Trophoblast cell (in vitro differentiated cells and primary cell): ENCODE results near the gene KCNJ6.

Source experiments
- DNase-seq, 2 donors: peaks; one replicate each; pipeline ENCODE4 v3.0.0-alpha.2; 2016
- H2AFZ ChIP-seq: 2 replicates; pipeline ENCODE4 v1.6.1; 2013; ENCODE audit warnings: low read length, moderate library complexity, mild to moderate bottlenecking; ENCODE audit not compliant: insufficient read depth, poor library complexity
- H2AK5ac ChIP-seq: 2 replicates; pipeline ENCODE4 v1.6.1; 2013; ENCODE audit warnings: mild to moderate bottlenecking, low read length
- H2BK120ac ChIP-seq: 2 replicates; pipeline ENCODE4 v1.6.1; 2013; ENCODE audit warnings: low read length, mild to moderate bottlenecking, moderate library complexity; ENCODE audit not compliant: insufficient read depth, poor library complexity
- H2BK12ac ChIP-seq: 2 replicates; pipeline ENCODE4 v1.6.1; 2013; ENCODE audit warnings: mild to moderate bottlenecking, low read length, moderate library complexity
- H2BK5ac ChIP-seq: 2 replicates; pipeline ENCODE4 v1.6.1; 2013; ENCODE audit warnings: low read length, low read depth, moderate library complexity, mild to moderate bottlenecking; ENCODE audit not compliant: poor library complexity
- H3K14ac ChIP-seq: 2 replicates; pipeline ENCODE4 v1.6.1; 2013; ENCODE audit warnings: mild to moderate bottlenecking, low read length
- H3K18ac ChIP-seq: 2 replicates; pipeline ENCODE4 v1.6.1; 2013; ENCODE audit warnings: mild to moderate bottlenecking, low read length
- H3K23ac ChIP-seq: 2 replicates; pipeline ENCODE4 v1.6.1; 2013; ENCODE audit warnings: low read length
- H3K27ac ChIP-seq: 2 replicates; pipeline ENCODE4 v1.5.1; 2013; ENCODE audit warnings: low read depth, mild to moderate bottlenecking, inconsistent platforms, low read length, moderate library complexity
- H3K27me3 ChIP-seq: 2 replicates; pipeline ENCODE4 v1.6.1; 2013; ENCODE audit warnings: inconsistent platforms, mild to moderate bottlenecking, low read length, moderate library complexity; ENCODE audit not compliant: insufficient read depth
- H3K36me3 ChIP-seq, 2 experiments: 1 replicate in 1 of 2; 2 replicates in 1 of 2; pipeline ENCODE4 v1.6.1; 2013; ENCODE audit warnings: low read length in 2 of 2, mild to moderate bottlenecking in 2 of 2, moderate library complexity in 1 of 2; ENCODE audit not compliant: insufficient read depth in 2 of 2, control insufficient read depth in 1 of 2
- H3K4ac ChIP-seq: 2 replicates; pipeline ENCODE4 v1.6.1; 2013; ENCODE audit warnings: low read depth, mild to moderate bottlenecking, low read length, moderate library complexity
- H3K4me1 ChIP-seq, 2 experiments: 1 replicate in 1 of 2; 2 replicates in 1 of 2; pipeline ENCODE4 v1.6.1; 2013; ENCODE audit warnings: low read length in 2 of 2, mild to moderate bottlenecking in 2 of 2, moderate library complexity in 1 of 2; ENCODE audit not compliant: insufficient read depth in 2 of 2, control insufficient read depth in 1 of 2
- H3K4me2 ChIP-seq: 2 replicates; pipeline ENCODE4 v1.6.1; 2013; ENCODE audit warnings: inconsistent platforms, mild to moderate bottlenecking, low read length, moderate library complexity
- H3K4me3 ChIP-seq: 2 replicates; pipeline ENCODE4 v1.5.1; 2013; ENCODE audit warnings: mild to moderate bottlenecking, low read depth, low read length, inconsistent platforms
- H3K79me1 ChIP-seq: one replicate; pipeline ENCODE4 v1.6.1; 2013; ENCODE audit warnings: low read length
- H3K79me2 ChIP-seq: 2 replicates; pipeline ENCODE4 v1.6.1; 2013; ENCODE audit warnings: low read length, mild to moderate bottlenecking; ENCODE audit not compliant: control insufficient read depth, insufficient read depth, poor library complexity
- H3K9ac ChIP-seq: 2 replicates; pipeline ENCODE4 v1.6.1; 2013; ENCODE audit warnings: mild to moderate bottlenecking, low read length
- H3K9me3 ChIP-seq: 2 replicates; pipeline ENCODE4 v1.6.1; 2013; ENCODE audit warnings: low read depth, mild to moderate bottlenecking, control low read depth, inconsistent platforms, low read length; ENCODE audit not compliant: insufficient read depth
- H4K12ac ChIP-seq: 2 replicates; pipeline ENCODE4 v1.6.1; 2013; ENCODE audit warnings: low read depth, mild to moderate bottlenecking, low read length, moderate library complexity
- H4K8ac ChIP-seq: 2 replicates; pipeline ENCODE4 v1.6.1; 2013; ENCODE audit warnings: low read depth, mild to moderate bottlenecking, low read length, moderate library complexity
- H4K91ac ChIP-seq: one replicate; pipeline ENCODE4 v1.6.1; 2013; ENCODE audit warnings: low read depth, mild to moderate bottlenecking, low read length, moderate library complexity
- WGBS: extraction: QIAGEN DNeasy Blood & Tissue Kit; methylation state at CpG from one replicate; pipeline ENCODE4 v1.1.7; 2013; ENCODE audit warnings: missing lambda C conversion rate; ENCODE audit not compliant: insufficient read length, insufficient coverage; ENCODE audit errors: extremely low coverage; 5-methylcytosine and 5-hydroxymethylcytosine counted together

KCNJ6 gene

GRCh38 chr21:37711836-37712568, 204.3 kb downstream of the KCNJ6 start:
- Histone ChIP-seq H3K4me3 (no peak overlapping the region), H4K12ac (no peak overlapping the region)

GRCh38 chr21:37711286-37711829, 204.9 kb downstream of the KCNJ6 start:
- no peaks in the 10 kb centered on the region for H3K79me1 ChIP-seq
- no peak overlapping the region for H4K91ac ChIP-seq
- no CpG with 5 or more reads among the region's 9 CpGs for WGBS

More at GRCh38 chr21:37711836-37712568, 204.3 kb downstream of the KCNJ6 start:
- Histone ChIP-seq H3K4me2 (no peak overlapping the region), H2AK5ac (no peak overlapping the region), H3K27ac (no peak overlapping the region), H3K79me2 (no peaks in the 10 kb centered on the region), H2BK5ac (no peak overlapping the region), H3K14ac (no peak overlapping the region), H2AFZ (no peak overlapping the region), H2BK120ac (no peak overlapping the region), H4K91ac (no peak overlapping the region), H3K18ac (no peak overlapping the region), H3K4ac (no peak overlapping the region), H3K27me3 (no peaks in the 10 kb centered on the region), H3K4me1 (no peaks in the 10 kb centered on the region), H3K36me3 (no peaks in the 10 kb centered on the region), H3K79me1 (no peaks in the 10 kb centered on the region), H3K23ac (no peak overlapping the region), H4K8ac (no peak overlapping the region), H2BK12ac (no peak overlapping the region), H3K9me3 (peaks cover 7% of the 10 kb centered on the region), H3K9ac (no peak overlapping the region)
- no CpG with 5 or more reads among the region's 3 CpGs for WGBS
- DNase-seq = peak; percentile 61 to 84

GRCh38 chr21:37710546-37711285, 205.5 kb downstream of the KCNJ6 start:
- no peak overlapping the region for H2BK12ac ChIP-seq
- H3K4me3 ChIP-seq = no peak overlapping the region
- H2AFZ ChIP-seq = no peak overlapping the region
- peak; percentile 41 to 69 for DNase-seq
- H3K79me1 ChIP-seq = no peaks in the 10 kb centered on the region
- no peak overlapping the region for H3K4ac ChIP-seq
- no peak overlapping the region for H3K14ac ChIP-seq
- H2BK120ac ChIP-seq = no peak overlapping the region
- H3K4me1 ChIP-seq = no peaks in the 10 kb centered on the region
- no peak overlapping the region for H3K27ac ChIP-seq
- no peak overlapping the region for H3K18ac ChIP-seq
- no peak overlapping the region for H4K12ac ChIP-seq
- no peak overlapping the region for H4K91ac ChIP-seq
- whole genome bisulfite sequencing = no CpG with 5 or more reads among the region's 24 CpGs
- no peaks in the 10 kb centered on the region for H3K27me3 ChIP-seq
- H3K4me2 ChIP-seq = no peak overlapping the region
- H3K9me3 ChIP-seq = peaks cover 7% of the 10 kb centered on the region
- no peak overlapping the region for H2BK5ac ChIP-seq
- no peak overlapping the region for H4K8ac ChIP-seq
- H3K36me3 ChIP-seq = no peaks in the 10 kb centered on the region
- H3K79me2 ChIP-seq = no peaks in the 10 kb centered on the region
- H3K9ac ChIP-seq = no peak overlapping the region
- H2AK5ac ChIP-seq = no peak overlapping the region
- no peak overlapping the region for H3K23ac ChIP-seq

More at GRCh38 chr21:37711286-37711829, 204.9 kb downstream of the KCNJ6 start:
- Histone ChIP-seq H3K27me3 (no peaks in the 10 kb centered on the region), H3K14ac (no peak overlapping the region), H3K4me2 (no peak overlapping the region), H3K4ac (no peak overlapping the region), H3K27ac (no peak overlapping the region), H3K79me2 (no peaks in the 10 kb centered on the region), H2BK5ac (no peak overlapping the region), H2AK5ac (no peak overlapping the region), H3K9ac (no peak overlapping the region), H2BK12ac (no peak overlapping the region), H3K18ac (no peak overlapping the region), H4K12ac (no peak overlapping the region), H3K9me3 (peaks cover 7% of the 10 kb centered on the region), H3K4me1 (no peaks in the 10 kb centered on the region), H2AFZ (peak overlapping the region; percentile 25), H3K4me3 (no peak overlapping the region), H3K36me3 (no peaks in the 10 kb centered on the region), H3K23ac (no peak overlapping the region), H2BK120ac (no peak overlapping the region), H4K8ac (no peak overlapping the region)
- no peak for DNase-seq

GRCh38 chr21:37704751-37705150, 211.5 kb downstream of the KCNJ6 start:
- no peak overlapping the region for H3K4me3 ChIP-seq
- no peak overlapping the region for H3K14ac ChIP-seq
- H3K4me1 ChIP-seq = no peaks in the 10 kb centered on the region
- no peak overlapping the region for H3K27ac ChIP-seq
- no peak overlapping the region for H4K12ac ChIP-seq
- no peak overlapping the region for H3K23ac ChIP-seq
- H3K4me2 ChIP-seq = no peak overlapping the region
- no peaks in the 10 kb centered on the region for H3K27me3 ChIP-seq
- H3K9me3 ChIP-seq = peaks cover 3% of the 10 kb centered on the region
- no peaks in the 10 kb centered on the region for H3K79me1 ChIP-seq
- H2AK5ac ChIP-seq = no peak overlapping the region
- H2BK5ac ChIP-seq = no peak overlapping the region
- WGBS = no CpG with 5 or more reads among the region's 2 CpGs
- H3K18ac ChIP-seq = no peak overlapping the region
- no peak overlapping the region for H4K91ac ChIP-seq
- H2BK12ac ChIP-seq = no peak overlapping the region
- no peaks in the 10 kb centered on the region for H3K36me3 ChIP-seq
- H2AFZ ChIP-seq = no peak overlapping the region
- no peak overlapping the region for H4K8ac ChIP-seq
- H2BK120ac ChIP-seq = no peak overlapping the region
- H3K4ac ChIP-seq = no peak overlapping the region
- no peak for DNase-seq
- no peaks in the 10 kb centered on the region for H3K79me2 ChIP-seq
- no peak overlapping the region for H3K9ac ChIP-seq
